22Rv1 (cell line): Measurements from ENCODE around the gene CPNE5.

Experiments used
- H3K27ac ChIP-seq: fragments of 450-650 bp; 2 replicates; pipeline ENCODE4 v1.5.1; 2017
- ZFX ChIP-seq: fragments of 450-650 bp; IDR thresholded peaks from 2 replicates; pipeline ENCODE4 v1.6.1; 2017; ENCODE audit warnings: antibody characterized with exemption, borderline replicate concordance
- TF ChIP-seq, protein P1 (sequence below): fragments of 450-650 bp; IDR thresholded peaks from 2 replicates; pipeline ENCODE4 v1.5.1; 2017; ENCODE audit warnings: mild to moderate bottlenecking

The CPNE5 gene

DNA sequence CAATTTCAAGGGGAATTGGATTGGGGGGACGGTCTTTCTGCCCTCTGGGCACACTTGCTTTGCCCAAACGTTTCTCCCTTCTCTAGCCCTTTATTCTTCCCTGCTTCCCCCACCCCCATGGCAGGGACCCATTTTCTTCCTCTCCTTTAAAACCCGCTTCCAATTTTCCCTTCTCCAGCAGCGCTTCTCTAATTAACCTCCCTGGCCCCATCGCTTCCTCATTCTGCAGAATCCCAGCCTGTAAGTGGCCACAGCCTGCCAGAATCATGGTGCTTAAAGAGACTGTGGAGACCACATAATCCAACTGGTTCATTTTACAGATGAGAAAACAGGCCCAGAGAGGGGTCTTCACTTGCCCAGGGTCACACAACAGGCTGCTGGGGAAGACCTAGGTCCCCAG, 61.4 kb downstream of the CPNE5 start:
- TF ChIP-seq, protein P1, sequence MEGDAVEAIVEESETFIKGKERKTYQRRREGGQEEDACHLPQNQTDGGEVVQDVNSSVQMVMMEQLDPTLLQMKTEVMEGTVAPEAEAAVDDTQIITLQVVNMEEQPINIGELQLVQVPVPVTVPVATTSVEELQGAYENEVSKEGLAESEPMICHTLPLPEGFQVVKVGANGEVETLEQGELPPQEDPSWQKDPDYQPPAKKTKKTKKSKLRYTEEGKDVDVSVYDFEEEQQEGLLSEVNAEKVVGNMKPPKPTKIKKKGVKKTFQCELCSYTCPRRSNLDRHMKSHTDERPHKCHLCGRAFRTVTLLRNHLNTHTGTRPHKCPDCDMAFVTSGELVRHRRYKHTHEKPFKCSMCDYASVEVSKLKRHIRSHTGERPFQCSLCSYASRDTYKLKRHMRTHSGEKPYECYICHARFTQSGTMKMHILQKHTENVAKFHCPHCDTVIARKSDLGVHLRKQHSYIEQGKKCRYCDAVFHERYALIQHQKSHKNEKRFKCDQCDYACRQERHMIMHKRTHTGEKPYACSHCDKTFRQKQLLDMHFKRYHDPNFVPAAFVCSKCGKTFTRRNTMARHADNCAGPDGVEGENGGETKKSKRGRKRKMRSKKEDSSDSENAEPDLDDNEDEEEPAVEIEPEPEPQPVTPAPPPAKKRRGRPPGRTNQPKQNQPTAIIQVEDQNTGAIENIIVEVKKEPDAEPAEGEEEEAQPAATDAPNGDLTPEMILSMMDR: no peak
- no peak for TF ChIP-seq ZFX
- H3K27ac ChIP-seq: no peak overlapping the region

DNA sequence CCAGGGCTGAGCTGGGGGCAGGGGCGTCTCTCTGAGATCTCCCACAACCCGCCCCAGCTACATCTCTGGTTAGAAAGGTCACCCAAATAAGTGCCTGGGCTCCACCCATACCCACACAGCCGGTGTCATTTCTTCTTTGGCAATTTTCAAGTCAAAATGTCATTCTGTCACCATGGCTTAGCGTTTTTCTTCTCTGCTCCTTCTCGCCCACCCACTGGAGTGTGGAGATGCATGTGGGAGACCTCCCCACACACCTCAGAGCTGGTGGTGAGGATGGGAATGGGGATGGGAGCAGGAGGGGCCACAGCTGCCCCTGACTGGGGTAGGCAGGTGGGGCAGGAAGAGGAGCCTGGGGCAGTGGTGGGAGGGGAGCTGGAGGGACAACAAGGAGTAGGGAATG, 63.1 kb downstream of the CPNE5 start:
- TF ChIP-seq, protein P1: no peak
- TF ChIP-seq ZFX: no peak
- H3K27ac ChIP-seq: no peak overlapping the region

DNA sequence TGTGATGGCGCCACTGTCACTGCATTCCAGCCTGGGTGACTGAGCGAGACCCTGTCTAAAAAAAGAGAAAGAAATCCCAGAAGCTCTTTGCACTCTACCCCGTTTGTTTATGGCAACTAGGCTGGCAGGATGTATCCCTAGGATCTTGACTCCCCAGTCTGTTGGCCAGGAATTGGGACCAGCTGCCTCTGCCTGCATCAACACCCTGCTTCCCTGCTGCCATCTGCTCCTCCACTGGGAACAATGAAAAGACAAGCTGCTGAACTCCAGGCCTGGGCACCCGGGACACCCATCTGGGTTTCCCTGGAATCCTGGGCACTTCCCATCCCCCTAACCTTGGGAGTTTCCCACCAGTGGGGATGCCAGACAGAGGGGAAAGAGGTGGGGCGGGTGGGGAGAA, 64.9 kb downstream of the CPNE5 start:
- no peak overlapping the region for H3K27ac ChIP-seq
- TF ChIP-seq ZFX: no peak
- TF ChIP-seq, protein P1: no peak

DNA sequence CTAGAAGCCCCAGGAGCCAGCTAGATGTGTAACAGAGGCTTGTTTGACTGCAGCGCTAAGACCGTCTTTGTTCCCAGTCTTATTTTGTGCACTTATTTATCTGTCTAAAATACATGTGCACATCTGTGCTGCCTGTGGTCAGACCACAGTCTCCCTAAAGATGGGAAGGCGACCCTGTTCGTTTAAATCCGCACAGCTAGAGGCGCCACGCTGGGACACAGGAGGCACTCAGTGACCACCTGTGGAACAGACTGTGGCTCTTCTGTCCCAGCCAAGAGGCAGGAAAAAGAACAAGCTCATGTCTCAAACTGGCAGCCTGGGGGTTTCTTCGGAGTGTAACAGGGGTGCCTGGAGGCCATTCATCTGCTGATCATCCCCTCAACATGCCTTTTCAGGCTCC, 66.8 kb downstream of the CPNE5 start:
- no peak for TF ChIP-seq ZFX
- TF ChIP-seq, protein P1: no peak
- no peak overlapping the region for H3K27ac ChIP-seq

DNA sequence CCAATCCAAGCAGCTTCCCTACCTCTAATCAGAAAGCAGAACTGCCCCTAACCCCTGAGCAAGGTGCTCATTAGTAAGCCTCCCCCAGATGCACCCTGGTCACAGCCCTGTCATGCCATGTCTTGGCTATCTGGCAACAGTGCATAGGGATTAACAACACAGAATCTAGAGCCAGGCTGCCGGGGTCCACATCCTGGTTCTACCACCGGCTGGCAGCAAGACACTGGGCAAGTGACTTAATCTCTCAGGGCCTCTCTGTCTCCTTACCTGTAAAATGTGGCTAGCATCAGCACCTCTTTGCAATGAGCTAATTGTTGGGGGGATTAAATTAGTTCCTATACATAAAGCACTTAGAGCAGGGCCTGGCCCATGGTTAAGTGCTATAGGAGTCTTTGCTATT, 68.1 kb downstream of the CPNE5 start:
- no peak for TF ChIP-seq ZFX
- H3K27ac ChIP-seq: no peak overlapping the region

DNA sequence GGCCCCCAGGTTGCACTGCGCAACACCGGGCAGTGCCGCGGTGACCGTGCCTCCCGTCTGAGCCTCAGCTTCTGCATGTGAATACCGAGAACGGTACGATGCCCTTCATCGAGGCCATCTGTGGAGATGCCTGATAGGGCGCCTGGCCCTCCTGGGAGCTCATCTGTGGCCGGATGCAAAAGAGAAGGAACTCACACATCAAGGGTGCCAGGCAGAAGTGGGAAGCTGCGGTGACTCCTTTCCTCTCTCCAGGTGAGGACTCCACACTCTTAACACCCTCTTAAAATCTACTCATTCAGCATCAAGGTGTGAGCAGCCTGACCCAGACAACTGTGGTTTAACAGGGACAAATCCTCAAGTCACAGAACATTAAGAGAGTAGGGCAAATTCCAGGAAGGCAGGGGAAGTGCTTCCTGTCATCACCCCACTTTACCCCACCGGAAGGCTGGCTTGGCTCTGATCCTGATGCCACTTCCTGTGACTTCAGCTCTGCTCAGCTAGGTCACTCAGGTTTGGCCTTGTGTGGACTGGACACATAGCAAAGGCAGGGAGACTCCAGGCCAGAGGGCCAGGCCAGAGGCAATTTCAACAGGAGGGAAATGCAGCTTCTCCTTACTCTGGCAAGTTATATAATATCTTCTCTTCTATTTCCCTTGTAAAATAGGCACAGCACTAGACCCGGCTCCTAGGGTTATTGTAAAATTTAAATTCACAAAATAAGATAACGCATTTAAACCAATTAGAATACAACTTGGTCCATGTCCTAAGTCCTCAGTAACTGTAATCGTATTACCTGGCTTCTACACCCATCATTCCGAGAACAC, 69.4 kb downstream of the CPNE5 start:
- TF ChIP-seq, protein P1: no peak
- no peak for TF ChIP-seq ZFX
- H3K27ac ChIP-seq: no peak overlapping the region

DNA sequence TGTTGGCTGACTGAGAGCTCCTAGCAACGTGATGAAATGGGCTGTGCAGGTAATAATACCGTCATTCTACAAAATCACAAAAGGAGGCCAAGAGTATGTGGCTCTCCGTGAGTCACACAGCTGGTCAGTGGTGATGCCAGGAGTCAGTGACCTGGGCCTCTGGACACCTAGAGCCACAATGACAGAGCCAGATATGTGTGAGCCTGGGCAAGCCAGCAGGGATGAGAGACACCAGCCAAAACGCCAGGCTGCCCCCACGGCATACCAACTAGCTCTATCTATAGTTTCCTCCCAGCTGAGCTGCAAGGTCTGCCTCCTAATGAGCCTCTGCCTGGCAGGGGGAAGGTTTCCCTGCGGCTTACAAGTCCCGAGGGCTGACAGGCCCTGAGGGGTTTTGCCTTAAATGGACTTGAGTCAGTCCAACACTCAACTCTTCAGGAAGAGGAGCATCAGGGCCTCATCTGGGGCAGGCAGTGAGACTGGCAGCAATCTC, 70.0 kb downstream of the CPNE5 start:
- no peak overlapping the region for H3K27ac ChIP-seq
- no peak for TF ChIP-seq ZFX
- TF ChIP-seq, protein P1: no peak
